Esophagus squamous epithelium (tissue), 5 donors: ENCODE measurements around the gene SMCO3. TPM values are rescaled to one million over a fixed set of nuclear protein-coding genes. Genes with fewer than 3 reads are reported as not detected.
"Not testable (repeated sequence)": the region's sequence is repeated elsewhere in the genome, so short reads cannot be mapped to it uniquely, and the experiment has no call there.

Experiments used
- DNase-seq: peaks from one replicate; lab custom pipeline; 2025; lab: John Stamatoyannopoulos, UW
- H3K27ac ChIP-seq, 4 donors: fragments of 200-600 bp; sonication (generic); one replicate each; pipeline ENCODE4 v1.5.1; 2016 to 2019; ENCODE audit warnings: mild to moderate bottlenecking in 1 of 4
- H3K27me3 ChIP-seq, 4 donors: fragments of 200-600 bp; sonication (generic); 1 replicate in 3 of 4; 2 replicates in 1 of 4; pipeline versions ENCODE4 v1.5.1 to v1.6.0; 2017 to 2021; ENCODE audit warnings: antibody characterized with exemption in 1 of 4
- H3K36me3 ChIP-seq, 3 donors: fragments of 200-600 bp; sonication (generic); one replicate each; pipeline ENCODE4 v1.5.1; 2016 to 2019
- H3K4me1 ChIP-seq, 3 donors: fragments of 200-600 bp; sonication (generic); one replicate each; pipeline ENCODE4 v1.5.1; 2017 to 2019
- H3K4me3 ChIP-seq, 4 donors: fragments of 200-600 bp; sonication (generic); 1 replicate in 3 of 4; 2 replicates in 1 of 4; pipeline ENCODE4 v1.5.1; 2016 to 2019; ENCODE audit warnings: mild to moderate bottlenecking in 2 of 4, moderate library complexity in 1 of 4
- H3K9me3 ChIP-seq, 3 donors: fragments of 200-600 bp; sonication (generic); one replicate each; pipeline ENCODE4 v1.5.1; 2016 to 2019
- POLR2A ChIP-seq, 4 donors: fragments of 450-650 bp; IDR thresholded peaks; one replicate each; pipeline ENCODE4 v1.6.1; 2017; ENCODE audit warnings: antibody characterized with exemption in 4 of 4, mild to moderate bottlenecking in 4 of 4, moderate library complexity in 3 of 4
- WGBS, 2 donors: methylation state at CpG; one replicate each; pipeline ENCODE4 v1.1.5; 2018; 5-methylcytosine and 5-hydroxymethylcytosine counted together
- intact Hi-C: fragments of 100-400 bp; cut with DNase I; formaldehyde crosslinking; loops from one replicate; pipeline ENCODE4 v1.15.0; 2022
- total RNA-seq, 4 donors: library from RNA; depleted of rRNA; stranded (reverse); fragments of >200 nt; gene quantifications; one replicate each; pipeline ENCODE4 v1.1.0, GENCODE V29; 2016
- TF ChIP-seq, protein P1 (sequence below), 6 experiments: fragments of 450-650 bp in 4 of 6; fragments of 200-600 bp in 2 of 6; sonication (generic) in 2 of 6; IDR thresholded peaks; one replicate each; pipeline ENCODE4 v1.5.1; 2016 to 2019; ENCODE audit warnings: antibody characterized with exemption in 6 of 6, mild to moderate bottlenecking in 4 of 6, moderate library complexity in 4 of 6
- donor health status: DM: yes; HTN: yes; CAD: no.

SMCO3 gene
- total RNA-seq, 4 donors from 2014 or later: 0.50 TPM; not detected in 3

- intact Hi-C loops: no loop called here
- Histone ChIP-seq H3K9me3 (peaks cover 0 to 4% (median 0%) of the 10 kb centered on the region in 3 donors), H3K4me1 (peaks cover 0 to 34% (median 5%) of the 10 kb centered on the region in 3 donors), H3K4me3 (peak overlapping the region in 2 of 4 donors; percentile 86 to 91), H3K36me3 (peaks cover 0 to 28% (median 0%) of the 10 kb centered on the region in 3 donors), H3K27me3 (no peaks in the 10 kb centered on the region), H3K27ac (peak overlapping the region in 2 of 4 donors; percentile 22 to 98)
- WGBS, 2 donors: 58 to 63% methylated on average over 1 of the region's 1 CpG
- TF ChIP-seq, protein P1, sequence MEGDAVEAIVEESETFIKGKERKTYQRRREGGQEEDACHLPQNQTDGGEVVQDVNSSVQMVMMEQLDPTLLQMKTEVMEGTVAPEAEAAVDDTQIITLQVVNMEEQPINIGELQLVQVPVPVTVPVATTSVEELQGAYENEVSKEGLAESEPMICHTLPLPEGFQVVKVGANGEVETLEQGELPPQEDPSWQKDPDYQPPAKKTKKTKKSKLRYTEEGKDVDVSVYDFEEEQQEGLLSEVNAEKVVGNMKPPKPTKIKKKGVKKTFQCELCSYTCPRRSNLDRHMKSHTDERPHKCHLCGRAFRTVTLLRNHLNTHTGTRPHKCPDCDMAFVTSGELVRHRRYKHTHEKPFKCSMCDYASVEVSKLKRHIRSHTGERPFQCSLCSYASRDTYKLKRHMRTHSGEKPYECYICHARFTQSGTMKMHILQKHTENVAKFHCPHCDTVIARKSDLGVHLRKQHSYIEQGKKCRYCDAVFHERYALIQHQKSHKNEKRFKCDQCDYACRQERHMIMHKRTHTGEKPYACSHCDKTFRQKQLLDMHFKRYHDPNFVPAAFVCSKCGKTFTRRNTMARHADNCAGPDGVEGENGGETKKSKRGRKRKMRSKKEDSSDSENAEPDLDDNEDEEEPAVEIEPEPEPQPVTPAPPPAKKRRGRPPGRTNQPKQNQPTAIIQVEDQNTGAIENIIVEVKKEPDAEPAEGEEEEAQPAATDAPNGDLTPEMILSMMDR (IDR thresholded peaks at IDR 0.05): no peak
- no peak for TF ChIP-seq POLR2A (IDR thresholded peaks at IDR 0.05)
- no peak for DNase-seq
Measured at GRCh38 chr12:14767617-14768016, 46.4 kb downstream of the SMCO3 start.

- intact Hi-C loops: no loop called here
- TF ChIP-seq, protein P1 (IDR thresholded peaks at IDR 0.05): no peak
- no peak for TF ChIP-seq POLR2A (IDR thresholded peaks at IDR 0.05)
- Histone ChIP-seq H3K4me3 (no peak overlapping the region), H3K9me3 (peaks cover 0 to 4% (median 0%) of the 10 kb centered on the region in 3 donors), H3K27ac (peak overlapping the region in 1 of 4 donors; percentile 98), H3K4me1 (peaks cover 0 to 28% (median 4%) of the 10 kb centered on the region in 3 donors), H3K36me3 (peaks cover 0 to 32% (median 0%) of the 10 kb centered on the region in 3 donors), H3K27me3 (no peaks in the 10 kb centered on the region)
- no peak for DNase-seq
- 91 to 94% methylated on average over 3 of the region's 3 CpGs for WGBS, 2 donors
Measured at GRCh38 chr12:14766649-14767215, 47.2 kb downstream of the SMCO3 start.

DNA sequence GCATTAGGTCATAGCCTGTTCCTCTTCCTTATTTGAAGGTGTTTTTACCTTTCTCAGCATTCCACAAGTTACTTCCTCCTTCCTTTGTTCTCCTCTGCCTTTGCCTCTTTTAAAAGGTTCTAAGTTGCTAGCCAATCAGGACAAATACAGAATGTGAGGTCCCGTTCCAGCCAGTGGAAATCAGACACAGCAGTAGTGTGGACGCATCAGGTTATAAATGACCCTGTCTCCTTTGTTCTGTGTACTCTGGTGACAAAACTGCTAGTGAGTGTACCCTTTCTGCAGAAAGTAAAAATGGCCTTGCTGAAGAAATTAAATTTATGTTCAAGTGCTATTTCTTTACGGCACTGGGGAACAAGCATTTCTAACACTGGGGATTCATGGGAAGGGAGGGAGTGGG is 48.0 kb downstream of the SMCO3 start:
- H3K4me3 ChIP-seq, H3K9me3 ChIP-seq, DNase-seq, intact Hi-C loops, H3K27me3 ChIP-seq: not testable (repeated sequence)
- 71 to 82% methylated on average over 3 of the region's 3 CpGs for WGBS, 2 donors
- Histone ChIP-seq H3K36me3 (peaks cover 0 to 38% (median 0%) of the 10 kb centered on the region in 3 donors), H3K27ac (peak overlapping the region in 1 of 4 donors; percentile 10), H3K4me1 (peaks cover 0 to 23% (median 0%) of the 10 kb centered on the region in 3 donors)

DNA sequence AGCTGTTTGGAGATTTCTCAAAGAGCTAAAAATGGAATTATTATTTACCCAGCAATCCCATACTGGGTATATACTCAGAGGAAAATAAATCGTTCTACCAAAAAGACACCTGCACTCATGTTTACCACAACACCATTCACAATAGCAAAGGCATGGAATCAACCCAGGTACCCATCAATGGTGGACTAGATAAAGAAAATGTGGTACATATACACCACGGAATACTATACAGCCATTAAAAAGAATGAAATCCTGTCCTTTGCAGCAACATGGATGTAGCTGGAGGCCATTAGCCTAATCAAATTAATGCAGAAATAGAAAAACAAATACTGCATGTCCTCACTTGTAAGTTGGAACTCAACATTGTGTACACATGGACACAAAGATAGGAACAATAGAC is 48.6 kb downstream of the SMCO3 start:
- intact Hi-C loops: no loop called here
- H3K27ac ChIP-seq: no peak overlapping the region
- peaks cover 0 to 23% (median 0%) of the 10 kb centered on the region in 3 donors for H3K4me1 ChIP-seq
- no peak for DNase-seq
- TF ChIP-seq, protein P1 (IDR thresholded peaks at IDR 0.05): no peak
- no peak for TF ChIP-seq POLR2A (IDR thresholded peaks at IDR 0.05)
- peaks cover 0 to 44% (median 0%) of the 10 kb centered on the region in 3 donors for H3K36me3 ChIP-seq
- 89 to 96% methylated on average over 2 of the region's 2 CpGs for WGBS, 2 donors
- H3K9me3 ChIP-seq: peaks cover 0 to 4% (median 0%) of the 10 kb centered on the region in 3 donors
- H3K4me3 ChIP-seq: no peak overlapping the region
- no peaks in the 10 kb centered on the region for H3K27me3 ChIP-seq

- H3K27ac ChIP-seq, H3K9me3 ChIP-seq, H3K4me3 ChIP-seq, H3K4me1 ChIP-seq, H3K27me3 ChIP-seq, intact Hi-C loops, DNase-seq: not testable (repeated sequence)
- 70 to 73% methylated on average over 6 of the region's 6 CpGs for WGBS, 2 donors
- peaks cover 0 to 19% (median 0%) of the 10 kb centered on the region in 3 donors for H3K36me3 ChIP-seq
Measured at GRCh38 chr12:14759711-14760280, 54.2 kb downstream of the SMCO3 start.
